H1 (cell line): ENCODE measurements around the gene TRAF5. TPM values are rescaled to one million over a fixed set of nuclear protein-coding genes. Genes with fewer than 3 reads are reported as not detected.

Source experiments
- CTCF ChIA-PET: fragments of 300-600 bp; sonication (Branson Sonifier 250); formaldehyde crosslinking; loops from one replicate; lab custom pipeline; 2021; ENCODE audit not compliant: partially characterized antibody; lab: Charles Lee
- POLR2A ChIA-PET: fragments of 300-600 bp; sonication (Branson Sonifier 250); formaldehyde crosslinking; loops from one replicate; lab custom pipeline; 2021; ENCODE audit warnings: inconsistent platforms; ENCODE audit not compliant: partially characterized antibody; lab: Charles Lee
- DNase-seq, 2 experiments: peaks; one replicate each; pipeline versions ENCODE4 v3.0.0 to v3.0.0-alpha.2; 2010 to 2022; ENCODE audit warnings: low spot score in 2 of 2, low read depth in 1 of 2, mixed read lengths in 1 of 2
- FAIRE-seq: peaks from 2 replicates; lab custom pipeline; 2011; peaks lifted over from hg19 to GRCh38; lab: Jason Lieb, UNC
- H2AFZ ChIP-seq: 2 replicates; pipeline ENCODE4 v1.8.1; 2012; ENCODE audit warnings: low read length, inconsistent platforms
- H2AK5ac ChIP-seq: 2 replicates; pipeline ENCODE4 v1.6.1; 2013; ENCODE audit warnings: low read depth, low read length
- H2BK120ac ChIP-seq: replicated peaks from 2 replicates; pipeline ENCODE3; 2013; ENCODE audit warnings: low read depth, low read length, inconsistent platforms
- H2BK12ac ChIP-seq: 2 replicates; pipeline ENCODE4 v1.6.1; 2013; ENCODE audit warnings: low read depth, low read length
- H2BK15ac ChIP-seq: 2 replicates; pipeline ENCODE4 v1.6.1; 2013; ENCODE audit warnings: low read length
- H2BK20ac ChIP-seq: 2 replicates; pipeline ENCODE4 v1.6.1; 2013; ENCODE audit warnings: low read length
- H2BK5ac ChIP-seq: 2 replicates; pipeline ENCODE4 v1.6.1; 2013; ENCODE audit warnings: low read depth, low read length
- H3K14ac ChIP-seq: 2 replicates; pipeline ENCODE4 v1.6.1; 2013; ENCODE audit warnings: inconsistent platforms; ENCODE audit not compliant: insufficient read length
- H3K18ac ChIP-seq: 2 replicates; pipeline ENCODE4 v1.6.1; 2013; ENCODE audit warnings: low read length; ENCODE audit errors: extremely low read depth
- H3K23ac ChIP-seq: 2 replicates; pipeline ENCODE4 v1.6.1; 2013; ENCODE audit warnings: inconsistent platforms; ENCODE audit not compliant: insufficient read length
- H3K23me2 ChIP-seq: 2 replicates; pipeline ENCODE4 v1.6.1; 2013; ENCODE audit warnings: low read depth, low read length
- H3K27ac ChIP-seq: 2 replicates; pipeline ENCODE4 v1.6.1; 2011; ENCODE audit warnings: low read depth, low read length, inconsistent platforms
- H3K27me3 ChIP-seq, 4 experiments: replicated peaks in 1 of 4; 1 replicate in 1 of 4; 2 replicates in 3 of 4; pipeline versions ENCODE4 v1.6.1 to v1.8.1; 2011 to 2013; ENCODE audit warnings: low read length in 3 of 4, mild to moderate bottlenecking in 3 of 4, inconsistent platforms in 2 of 4, mixed read lengths in 2 of 4, moderate library complexity in 1 of 4; ENCODE audit not compliant: control insufficient read depth in 3 of 4, insufficient read depth in 3 of 4; ENCODE audit errors: extremely low read depth in 1 of 4
- H3K36me3 ChIP-seq, 4 experiments: 2 replicates each; pipeline versions ENCODE4 v1.6.1 to v1.8.1; 2011 to 2013; ENCODE audit warnings: mild to moderate bottlenecking in 4 of 4, low read length in 3 of 4, moderate library complexity in 2 of 4, control low read depth in 1 of 4, inconsistent platforms in 1 of 4; ENCODE audit not compliant: insufficient read depth in 4 of 4, control insufficient read depth in 2 of 4
- H3K4ac ChIP-seq: replicated peaks from 2 replicates; pipeline ENCODE3; 2013; ENCODE audit warnings: low read length, low read depth, mixed read lengths, inconsistent platforms; ENCODE audit not compliant: insufficient read length
- H3K4me1 ChIP-seq, 4 experiments: replicated peaks in 1 of 4; 1 replicate in 1 of 4; 2 replicates in 3 of 4; pipeline versions ENCODE4 v1.6.1 to v1.8.1; 2011 to 2013; ENCODE audit warnings: low read length in 3 of 4, inconsistent platforms in 2 of 4, mixed read lengths in 1 of 4; ENCODE audit not compliant: insufficient read depth in 4 of 4, control insufficient read depth in 3 of 4
- H3K4me2 ChIP-seq, 2 experiments: 2 replicates each; pipeline versions ENCODE4 v1.6.1 to v1.8.1; 2011 to 2013; ENCODE audit warnings: low read depth in 2 of 2, low read length in 2 of 2, control low read depth in 1 of 2, inconsistent platforms in 1 of 2, mild to moderate bottlenecking in 1 of 2; ENCODE audit not compliant: insufficient read depth in 1 of 2
- H3K4me3 ChIP-seq, 4 experiments: fragments of 200-600, 300-600 bp in 1 of 4; sonication (generic), shearing (Covaris generic), sonication (Bioruptor Twin) in 1 of 4; 2 replicates each; pipeline versions ENCODE4 v1.5.1 to v1.8.1; 2011 to 2016; ENCODE audit warnings: low read length in 4 of 4, low read depth in 3 of 4, control low read depth in 2 of 4, inconsistent platforms in 2 of 4, mild to moderate bottlenecking in 2 of 4, mixed read lengths in 1 of 4, moderate library complexity in 1 of 4; ENCODE audit not compliant: insufficient read depth in 2 of 4; ENCODE audit errors: extremely low read depth in 1 of 4
- H3K56ac ChIP-seq: replicated peaks from 2 replicates; pipeline ENCODE3; 2013; ENCODE audit warnings: low read depth, mild to moderate bottlenecking, mixed read lengths, low read length, inconsistent platforms; ENCODE audit not compliant: insufficient read length
- H3K79me1 ChIP-seq: 2 replicates; pipeline ENCODE4 v1.6.1; 2013; ENCODE audit warnings: low read depth, low read length, control low read depth
- H3K79me2 ChIP-seq, 2 experiments: 2 replicates each; pipeline versions ENCODE4 v1.6.1 to v1.8.1; 2012 to 2013; ENCODE audit warnings: low read length in 2 of 2, mild to moderate bottlenecking in 2 of 2, inconsistent platforms in 1 of 2; ENCODE audit not compliant: insufficient read depth in 2 of 2, control insufficient read depth in 1 of 2
- H3K9ac ChIP-seq, 4 experiments: replicated peaks in 1 of 4; 1 replicate in 1 of 4; 2 replicates in 3 of 4; pipeline versions ENCODE4 v1.6.1 to v1.8.1; 2011 to 2013; ENCODE audit warnings: low read depth in 3 of 4, low read length in 3 of 4, control low read depth in 2 of 4, mild to moderate bottlenecking in 2 of 4, moderate library complexity in 2 of 4, inconsistent platforms in 1 of 4; ENCODE audit errors: extremely low read depth in 1 of 4
- H3K9me3 ChIP-seq, 2 experiments: 2 replicates each; pipeline versions ENCODE4 v1.6.1 to v1.8.1; 2012 to 2013; ENCODE audit warnings: mild to moderate bottlenecking in 2 of 2, moderate library complexity in 2 of 2, control low read depth in 1 of 2, inconsistent platforms in 1 of 2, low read depth in 1 of 2, low read length in 1 of 2, mixed read lengths in 1 of 2; ENCODE audit not compliant: insufficient read depth in 2 of 2
- H4K20me1 ChIP-seq, 2 experiments: replicated peaks in 1 of 2; 2 replicates each; pipeline versions ENCODE3 to v1.8.1; 2011 to 2013; ENCODE audit warnings: inconsistent platforms in 2 of 2, low read length in 2 of 2, mild to moderate bottlenecking in 1 of 2; ENCODE audit not compliant: insufficient read depth in 2 of 2, control insufficient read depth in 1 of 2
- H4K5ac ChIP-seq: 2 replicates; pipeline ENCODE4 v1.6.1; 2013; ENCODE audit warnings: low read length, low read depth, mixed read lengths, inconsistent platforms; ENCODE audit not compliant: insufficient read length
- H4K8ac ChIP-seq: 2 replicates; pipeline ENCODE4 v1.8.0; 2013; ENCODE audit warnings: mild to moderate bottlenecking, moderate library complexity, low read length, inconsistent platforms; ENCODE audit not compliant: insufficient read depth; ENCODE audit errors: extremely low read depth
- H4K91ac ChIP-seq: replicated peaks from 2 replicates; pipeline ENCODE3; 2013; ENCODE audit warnings: low read length, mixed read lengths, inconsistent platforms; ENCODE audit not compliant: insufficient read length
- BACH1 ChIP-seq: IDR thresholded peaks from 2 replicates; pipeline ENCODE4 v1.6.1; 2012; ENCODE audit warnings: low read length, improper control_type of control experiment
- EZH2 ChIP-seq: fragments of 200-600 bp; sonication (generic); IDR thresholded peaks from 2 replicates; pipeline ENCODE4 v1.7.1; 2012; ENCODE audit warnings: low read depth, mild to moderate bottlenecking, moderate library complexity, low read length, inconsistent platforms; ENCODE audit not compliant: severe bottlenecking
- GABPA ChIP-seq: IDR thresholded peaks from 2 replicates; pipeline ENCODE4 v1.6.1; 2011; ENCODE audit warnings: mild to moderate bottlenecking, low read length, moderate library complexity, borderline replicate concordance; ENCODE audit not compliant: insufficient read depth
- JUN ChIP-seq: IDR thresholded peaks from 2 replicates; pipeline ENCODE4 v1.6.1; 2011; ENCODE audit warnings: low read depth, mild to moderate bottlenecking, improper control_type of control experiment, low read length
- KDM4A ChIP-seq: IDR thresholded peaks from one replicate; pipeline ENCODE4 v1.7.1; 2012; ENCODE audit warnings: low read depth, mild to moderate bottlenecking, moderate library complexity, low read length, inconsistent platforms; ENCODE audit not compliant: severe bottlenecking
- NANOG ChIP-seq: IDR thresholded peaks from 2 replicates; pipeline ENCODE4 v1.6.1; 2011; ENCODE audit warnings: low read length, low read depth, mild to moderate bottlenecking, inconsistent platforms; ENCODE audit not compliant: insufficient read depth, poor library complexity, severe bottlenecking
- NRF1 ChIP-seq: IDR thresholded peaks from 2 replicates; pipeline ENCODE4 v1.6.1; 2011; ENCODE audit warnings: mild to moderate bottlenecking, low read depth, low read length, improper control_type of control experiment
- POLR2A ChIP-seq, 2 experiments: IDR thresholded peaks; 1 replicate in 1 of 2; 2 replicates in 1 of 2; pipeline ENCODE4 v1.6.1; 2011; ENCODE audit warnings: low read depth in 2 of 2, low read length in 2 of 2, mild to moderate bottlenecking in 2 of 2; ENCODE audit errors: control extremely low read depth in 1 of 2
- RAD21 ChIP-seq, 2 experiments: IDR thresholded peaks in 1 of 2; conservative IDR thresholded peaks in 1 of 2; 2 replicates each; pipeline ENCODE4 v1.6.1; 2011; ENCODE audit warnings: low read depth in 2 of 2, low read length in 2 of 2, improper control_type of control experiment in 1 of 2, inconsistent platforms in 1 of 2, mild to moderate bottlenecking in 1 of 2, moderate library complexity in 1 of 2
- RNF2 ChIP-seq: fragments of 200-900, 300-1000 bp; sonication (generic); IDR thresholded peaks from 2 replicates; pipeline ENCODE4 v1.7.1; 2016; ENCODE audit warnings: borderline replicate concordance, low read depth, mild to moderate bottlenecking, antibody characterized with exemption, low read length; ENCODE audit not compliant: poor library complexity, severe bottlenecking; ENCODE audit errors: missing control alignments
- RXRA ChIP-seq: IDR thresholded peaks from 2 replicates; pipeline ENCODE4 v1.6.1; 2011; ENCODE audit warnings: low read depth, mild to moderate bottlenecking, low read length, moderate library complexity; ENCODE audit not compliant: insufficient read depth
- SAP30 ChIP-seq: fragments of 300-600 bp; sonication (generic); IDR thresholded peaks from 2 replicates; pipeline ENCODE4 v1.7.1; 2012; ENCODE audit warnings: low read length, moderate library complexity, mild to moderate bottlenecking, inconsistent platforms; ENCODE audit not compliant: insufficient read depth, insufficient replicate concordance
- SP2 ChIP-seq: IDR thresholded peaks from 2 replicates; pipeline ENCODE4 v1.6.1; 2012; ENCODE audit warnings: mild to moderate bottlenecking, low read length, inconsistent platforms
- ZNF274 ChIP-seq: IDR thresholded peaks from 2 replicates; pipeline ENCODE4 v1.7.0; 2012; ENCODE audit warnings: low read length, borderline replicate concordance; ENCODE audit errors: extremely low read depth
- WGBS, 2 experiments: shearing (Covaris generic) in 1 of 2; methylation state at CpG; one replicate each; pipeline versions ENCODE4 v1.1.6 to v1.1.7; 2013 to 2015; ENCODE audit warnings: low lambda C conversion rate in 2 of 2, mixed read lengths in 2 of 2, inconsistent platforms in 1 of 2, low coverage in 1 of 2, missing lambda C conversion rate in 1 of 2; ENCODE audit not compliant: insufficient replicate concordance in 2 of 2, insufficient coverage in 1 of 2, insufficient read length in 1 of 2; ENCODE audit errors: extremely low coverage in 1 of 2, missing lambda C conversion rate in 1 of 2; 5-methylcytosine and 5-hydroxymethylcytosine counted together
- polyA plus RNA-seq, 7 experiments: library from polyadenylated mRNA; depleted of rRNA in 3 of 7; stranded (reverse) in 5 of 7; unstranded in 2 of 7; fragments of >200 nt in 5 of 7; fragments of 200-250 nt in 2 of 7; gene quantifications; 1 replicate in 5 of 7; 2 replicates in 1 of 7; 4 replicates in 1 of 7; pipeline versions ENCODE4 v1.2.1 to v1.2.3, GENCODE V29; 2011 to 2013; ENCODE audit warnings: missing spikeins in 2 of 7, mixed read lengths in 2 of 7
- total RNA-seq: library from RNA; stranded (reverse); fragmentation: NEBNext Ultra II Directional; extraction: Animal tissue kit (Norgen Biotek cat#: 25700); gene quantifications from 2 replicates; pipeline ENCODE4 v1.2.1, GENCODE V29; 2021

TRAF5 gene
- total and polyA plus RNA-seq, 2 of the 8 experiments (the other 6 are each of a cell fraction or from before 2014, with no cell fraction given) = 13.0 to 17.1 TPM

- no peak for FAIRE-seq
- H3K56ac ChIP-seq = no peak overlapping the region
- no peak overlapping the region for H3K18ac ChIP-seq
- H2AFZ ChIP-seq = no peak overlapping the region
- H3K36me3 ChIP-seq = no peaks in the 10 kb centered on the region
- no peak overlapping the region for H3K4ac ChIP-seq
- H2BK15ac ChIP-seq = no peak overlapping the region
- no peak overlapping the region for H2BK20ac ChIP-seq
- H3K79me2 ChIP-seq = no peaks in the 10 kb centered on the region
- H2AK5ac ChIP-seq = no peak overlapping the region
- H3K4me2 ChIP-seq = no peak overlapping the region
- no peak overlapping the region for H2BK12ac ChIP-seq
- no peak overlapping the region for H4K91ac ChIP-seq
- H3K23ac ChIP-seq = no peak overlapping the region
- H3K14ac ChIP-seq = no peak overlapping the region
- H3K27ac ChIP-seq = no peak overlapping the region
- H3K9ac ChIP-seq = no peak overlapping the region
- no peaks in the 10 kb centered on the region for H3K9me3 ChIP-seq
- ChIA-PET CTCF (interaction anchor here (1.1 to 1.6 kb wide), 2 partner anchors 31 to 52 kb away, joined by 3 to 4 read pairs; no protein-coding TSS in a partner anchor), POLR2A (no interaction called here)
- no peak for DNase-seq
- H3K27me3 ChIP-seq = no peaks in the 10 kb centered on the region
- H4K5ac ChIP-seq = no peak overlapping the region
- 94% methylated on average over 3 of the region's 3 CpGs; no CpG with 5 or more reads in 1 of the 2 experiments for WGBS, 2 experiments
- no peaks in the 10 kb centered on the region for H4K20me1 ChIP-seq
- H3K4me1 ChIP-seq = no peaks in the 10 kb centered on the region
- H2BK120ac ChIP-seq = no peak overlapping the region
- H3K23me2 ChIP-seq = peaks cover 8% of the 10 kb centered on the region
- H3K79me1 ChIP-seq = no peaks in the 10 kb centered on the region
- no peak overlapping the region for H3K4me3 ChIP-seq
- H4K8ac ChIP-seq = no peak overlapping the region
- no peak overlapping the region for H2BK5ac ChIP-seq
- no peak for TF ChIP-seq SAP30
- TF ChIP-seq EZH2 = no peak
- no peak for TF ChIP-seq JUN
- no peak for TF ChIP-seq RXRA
- no peak for TF ChIP-seq GABPA
- TF ChIP-seq ZNF274 = no peak
- no peak for TF ChIP-seq RAD21 (IDR thresholded peaks at IDR 0.05 in 1 of 2, conservative IDR thresholded peaks at IDR 0.05 in 1 of 2; ENCODE audit: low read depth in 2 of 2, low read length in 2 of 2)
- no peak for TF ChIP-seq BACH1
- TF ChIP-seq RNF2 = no peak
- TF ChIP-seq NANOG = no peak
- no peak for TF ChIP-seq POLR2A (IDR thresholded peaks at IDR 0.05; ENCODE audit: control extremely low read depth in 1 of 2, low read depth in 2 of 2, low read length in 2 of 2)
- TF ChIP-seq KDM4A = no peak
- TF ChIP-seq SP2 = no peak
- no peak for TF ChIP-seq NRF1
Observed at GRCh38 chr1:211384524-211384923, 57.9 kb downstream of the TRAF5 start.
